ENCODE measurements around the gene APOE.
"Not testable (repeated sequence)": the region's sequence is repeated elsewhere in the genome, so short reads cannot be mapped to it uniquely, and the experiment has no call there.

The APOE gene

GRCh38 chr19:44886141-44886540 lies 19.5 kb upstream of the APOE start:
- DNase-seq: no peak

DNA sequence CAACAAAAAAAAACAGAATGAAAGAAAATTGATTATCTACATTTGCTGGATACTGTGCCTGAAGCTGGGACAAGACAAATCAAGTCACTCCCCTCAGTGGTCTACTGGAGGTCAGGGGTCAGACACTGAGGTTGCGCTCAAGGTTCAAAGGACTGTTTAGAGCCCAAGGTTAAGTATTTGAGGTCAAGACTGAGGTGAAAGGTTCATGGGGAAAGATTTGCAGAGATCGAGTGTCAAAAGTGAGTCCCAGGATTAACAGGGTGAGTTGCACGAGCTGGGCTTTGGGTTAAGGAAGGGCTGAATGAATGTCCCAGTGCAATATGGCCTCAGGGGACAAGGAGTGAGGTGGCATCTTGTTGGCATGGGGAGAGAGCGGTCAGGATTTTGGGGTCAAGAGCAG lies 17.9 kb upstream of the APOE start:
- DNase-seq: no peak

- DNase-seq: not testable (repeated sequence)
These were observed 17.3 kb upstream of the APOE start for GRCh38 chr19:44888335-44888734.

DNA sequence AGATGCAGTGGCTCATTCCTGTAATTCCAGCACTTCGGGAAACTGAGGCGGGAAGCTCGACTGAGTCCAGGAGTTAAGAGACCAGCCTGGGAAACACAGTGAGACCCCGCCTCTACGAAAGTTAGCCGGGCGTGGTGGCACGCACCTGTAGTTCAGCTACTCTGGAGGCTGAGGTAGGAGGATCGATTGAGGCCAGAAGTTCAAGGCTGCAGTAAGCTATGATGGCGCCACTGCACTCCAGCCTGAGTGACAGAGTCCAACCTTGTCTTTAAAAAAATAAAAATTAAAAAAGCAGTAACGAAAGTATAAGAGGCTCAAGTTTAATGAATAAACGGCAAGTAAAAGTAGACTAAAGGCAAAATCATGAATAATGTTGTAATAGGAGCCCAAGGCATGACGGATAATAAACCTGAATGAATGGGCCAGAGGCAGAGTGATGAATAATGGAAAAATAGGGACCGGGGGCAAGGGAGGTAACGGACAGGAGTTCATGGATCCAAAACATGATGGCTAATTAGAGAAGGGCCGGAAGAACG lies 15.7 kb upstream of the APOE start:
- DNase-seq: no peak

DNA sequence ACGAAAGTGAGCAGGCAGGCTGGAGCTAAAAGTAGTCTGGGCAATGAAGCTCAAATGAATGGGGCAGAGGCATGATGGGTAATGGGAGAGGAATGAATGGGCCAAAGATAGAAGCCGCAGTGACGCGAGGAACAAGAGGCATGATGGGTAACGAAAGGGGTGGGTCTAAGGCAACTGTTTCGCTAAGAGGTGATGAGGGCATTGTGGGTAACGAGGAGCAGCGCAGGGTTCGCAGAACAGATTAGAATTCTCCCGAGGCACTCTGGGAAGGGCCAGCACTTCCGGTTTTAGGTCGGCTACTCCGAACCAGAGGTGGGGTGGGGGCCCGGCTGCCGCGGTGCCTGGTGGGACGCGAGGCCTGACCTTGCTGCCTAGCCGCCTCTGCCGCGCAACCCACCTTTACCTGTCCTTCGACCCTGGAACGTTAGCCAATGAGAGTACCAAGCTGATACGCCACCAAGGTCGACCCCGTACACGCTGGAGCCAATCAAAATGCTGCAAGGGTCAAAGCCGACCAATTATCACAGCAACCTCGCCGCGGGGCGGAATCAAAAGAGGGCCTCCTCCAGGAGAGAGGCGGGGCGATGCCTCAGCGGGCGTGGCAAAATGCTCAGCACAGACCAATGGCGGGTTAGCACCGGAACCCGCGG lies 15.1 kb upstream of the APOE start:
- DNase-seq: no peak

DNA sequence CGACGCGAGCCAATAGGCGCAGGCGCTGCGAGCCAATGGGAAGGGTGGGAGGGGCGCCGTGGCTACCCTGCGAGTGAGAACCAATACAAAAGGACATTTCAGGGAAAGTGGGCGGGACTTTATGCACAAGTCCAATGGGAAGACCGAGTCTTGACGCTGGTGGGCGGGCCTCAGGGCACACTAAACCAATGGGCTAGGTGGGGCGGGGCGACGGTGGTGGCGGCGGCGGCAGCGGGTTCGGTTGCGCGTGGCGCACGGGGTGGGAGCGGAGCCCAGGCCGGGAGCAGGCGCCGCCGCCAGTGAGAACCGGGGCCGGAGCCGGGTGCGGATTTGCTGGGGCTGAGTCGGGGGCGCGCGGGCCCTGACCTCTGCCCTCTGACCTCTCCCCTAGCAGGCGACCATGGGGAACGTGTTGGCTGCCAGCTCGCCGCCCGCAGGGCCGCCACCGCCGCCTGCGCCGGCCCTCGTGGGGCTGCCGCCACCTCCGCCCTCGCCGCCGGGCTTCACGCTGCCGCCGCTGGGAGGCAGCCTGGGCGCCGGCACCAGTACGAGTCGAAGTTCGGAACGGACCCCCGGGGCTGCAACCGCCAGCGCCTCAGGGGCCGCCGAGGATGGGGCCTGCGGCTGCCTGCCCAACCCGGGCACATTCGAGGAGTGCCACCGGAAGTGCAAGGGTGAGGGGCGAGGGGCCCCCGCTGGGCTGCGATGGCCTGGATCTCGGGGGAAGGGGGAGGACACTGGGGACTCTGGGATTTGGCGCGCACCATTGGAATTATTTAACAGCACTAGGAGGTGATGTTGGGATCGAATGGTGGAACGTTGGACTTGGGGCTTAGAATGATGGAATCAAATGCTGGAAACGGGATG lies 14.3 kb upstream of the APOE start, which contains the start of gene TOMM40:
Gene TOMM40, plus strand, starts transcription at position 239 of the 867 bp plus-strand sequence. Its CDS starts 162 bp downstream, at position 401.
- peak; percentile 100 for DNase-seq

DNA sequence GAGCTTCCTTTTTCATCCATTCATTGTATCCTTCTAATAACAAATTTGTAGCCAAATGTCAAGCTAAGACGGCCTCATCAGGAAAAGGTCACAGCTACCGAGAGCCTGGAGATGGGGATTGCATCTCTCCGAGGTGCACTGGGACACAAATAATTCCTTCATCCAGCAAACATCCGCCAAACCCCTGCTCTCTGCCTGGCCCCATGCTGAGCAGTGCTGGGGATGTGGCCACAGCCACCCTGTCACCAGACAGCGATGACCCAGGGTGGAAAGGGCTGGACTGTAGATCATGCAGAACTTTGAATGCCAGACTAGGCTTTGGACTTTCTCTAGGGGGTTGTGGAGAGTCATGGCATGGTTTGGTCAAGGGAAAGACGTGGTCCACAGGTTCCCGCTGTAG lies 12.7 kb upstream of the APOE start:
- no peak for DNase-seq

- DNase-seq: no peak
These were observed 12.1 kb upstream of the APOE start for GRCh38 chr19:44893332-44894051.

GRCh38 chr19:44894052-44894400 lies 11.6 kb upstream of the APOE start:
- no peak for DNase-seq

- DNase-seq: no peak
These were observed 10.7 kb upstream of the APOE start for GRCh38 chr19:44894946-44895345.

GRCh38 chr19:44897835-44898234 lies 7.8 kb upstream of the APOE start:
- DNase-seq: no peak

GRCh38 chr19:44900328-44901244 lies 5.0 kb upstream of the APOE start:
- no peak for DNase-seq

- no peak for DNase-seq
These were observed 2.4 kb upstream of the APOE start for GRCh38 chr19:44903216-44903601.

DNA sequence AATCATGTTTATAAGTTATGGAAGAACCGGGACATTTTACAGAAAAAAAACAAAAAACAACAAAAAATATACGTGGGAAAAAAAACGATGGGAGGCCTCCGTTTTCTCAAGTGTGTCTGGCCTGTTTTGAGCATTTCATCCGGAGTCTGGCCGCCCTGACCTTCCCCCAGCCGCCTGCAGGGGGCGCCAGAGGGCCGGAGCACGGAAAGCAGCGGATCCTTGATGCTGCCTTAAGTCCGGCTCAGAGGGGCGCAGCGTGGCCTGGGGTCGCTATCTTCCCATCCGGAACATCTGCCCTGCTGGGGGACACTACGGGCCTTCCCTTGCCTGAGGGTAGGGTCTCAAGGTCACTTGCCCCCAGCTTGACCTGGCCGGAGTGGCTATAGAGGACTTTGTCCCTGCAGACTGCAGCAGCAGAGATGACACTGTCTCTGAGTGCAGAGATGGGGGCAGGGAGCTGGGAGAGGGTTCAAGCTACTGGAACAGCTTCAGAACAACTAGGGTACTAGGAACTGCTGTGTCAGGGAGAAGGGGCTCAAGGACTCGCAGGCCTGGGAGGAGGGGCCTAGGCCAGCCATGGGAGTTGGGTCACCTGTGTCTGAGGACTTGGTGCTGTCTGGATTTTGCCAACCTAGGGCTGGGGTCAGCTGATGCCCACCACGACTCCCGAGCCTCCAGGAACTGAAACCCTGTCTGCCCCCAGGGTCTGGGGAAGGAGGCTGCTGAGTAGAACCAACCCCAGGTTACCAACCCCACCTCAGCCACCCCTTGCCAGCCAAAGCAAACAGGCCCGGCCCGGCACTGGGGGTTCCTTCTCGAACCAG lies 1.8 kb upstream of the APOE start:
- peak; percentile 58 to 74 for DNase-seq

DNA sequence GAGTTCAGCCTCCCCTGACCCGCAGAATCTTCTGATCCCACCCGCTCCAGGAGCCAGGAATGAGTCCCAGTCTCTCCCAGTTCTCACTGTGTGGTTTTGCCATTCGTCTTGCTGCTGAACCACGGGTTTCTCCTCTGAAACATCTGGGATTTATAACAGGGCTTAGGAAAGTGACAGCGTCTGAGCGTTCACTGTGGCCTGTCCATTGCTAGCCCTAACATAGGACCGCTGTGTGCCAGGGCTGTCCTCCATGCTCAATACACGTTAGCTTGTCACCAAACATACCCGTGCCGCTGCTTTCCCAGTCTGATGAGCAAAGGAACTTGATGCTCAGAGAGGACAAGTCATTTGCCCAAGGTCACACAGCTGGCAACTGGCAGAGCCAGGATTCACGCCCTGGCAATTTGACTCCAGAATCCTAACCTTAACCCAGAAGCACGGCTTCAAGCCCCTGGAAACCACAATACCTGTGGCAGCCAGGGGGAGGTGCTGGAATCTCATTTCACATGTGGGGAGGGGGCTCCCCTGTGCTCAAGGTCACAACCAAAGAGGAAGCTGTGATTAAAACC lies 1.1 kb upstream of the APOE start:
- DNase-seq: no peak

DNA sequence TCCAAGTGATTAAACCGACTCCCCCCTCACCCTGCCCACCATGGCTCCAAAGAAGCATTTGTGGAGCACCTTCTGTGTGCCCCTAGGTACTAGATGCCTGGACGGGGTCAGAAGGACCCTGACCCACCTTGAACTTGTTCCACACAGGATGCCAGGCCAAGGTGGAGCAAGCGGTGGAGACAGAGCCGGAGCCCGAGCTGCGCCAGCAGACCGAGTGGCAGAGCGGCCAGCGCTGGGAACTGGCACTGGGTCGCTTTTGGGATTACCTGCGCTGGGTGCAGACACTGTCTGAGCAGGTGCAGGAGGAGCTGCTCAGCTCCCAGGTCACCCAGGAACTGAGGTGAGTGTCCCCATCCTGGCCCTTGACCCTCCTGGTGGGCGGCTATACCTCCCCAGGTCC lies 2.0 kb downstream of the APOE start:
- no peak for DNase-seq

DNA sequence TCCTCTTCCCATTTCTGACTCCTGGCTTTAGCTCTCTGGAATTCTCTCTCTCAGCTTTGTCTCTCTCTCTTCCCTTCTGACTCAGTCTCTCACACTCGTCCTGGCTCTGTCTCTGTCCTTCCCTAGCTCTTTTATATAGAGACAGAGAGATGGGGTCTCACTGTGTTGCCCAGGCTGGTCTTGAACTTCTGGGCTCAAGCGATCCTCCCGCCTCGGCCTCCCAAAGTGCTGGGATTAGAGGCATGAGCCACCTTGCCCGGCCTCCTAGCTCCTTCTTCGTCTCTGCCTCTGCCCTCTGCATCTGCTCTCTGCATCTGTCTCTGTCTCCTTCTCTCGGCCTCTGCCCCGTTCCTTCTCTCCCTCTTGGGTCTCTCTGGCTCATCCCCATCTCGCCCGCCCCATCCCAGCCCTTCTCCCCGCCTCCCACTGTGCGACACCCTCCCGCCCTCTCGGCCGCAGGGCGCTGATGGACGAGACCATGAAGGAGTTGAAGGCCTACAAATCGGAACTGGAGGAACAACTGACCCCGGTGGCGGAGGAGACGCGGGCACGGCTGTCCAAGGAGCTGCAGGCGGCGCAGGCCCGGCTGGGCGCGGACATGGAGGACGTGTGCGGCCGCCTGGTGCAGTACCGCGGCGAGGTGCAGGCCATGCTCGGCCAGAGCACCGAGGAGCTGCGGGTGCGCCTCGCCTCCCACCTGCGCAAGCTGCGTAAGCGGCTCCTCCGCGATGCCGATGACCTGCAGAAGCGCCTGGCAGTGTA lies 2.7 kb downstream of the APOE start:
- DNase-seq: no peak

- DNase-seq: no peak
These were observed 3.3 kb downstream of the APOE start for GRCh38 chr19:44908836-44909261.

- no peak for DNase-seq
These were observed 4.2 kb downstream of the APOE start for GRCh38 chr19:44909775-44910174.

- DNase-seq: not testable (repeated sequence)
These were observed 6.3 kb downstream of the APOE start for GRCh38 chr19:44911896-44912295.

All from CD4-positive, alpha-beta T cell treated with Interferon alpha-2 for 1 hour (primary cell).